ENCODE measurements around the gene TARS2.
A peak's percentile ranks its signal among the peaks of the same experiment; 100 is the strongest.

TARS2 gene

DNA sequence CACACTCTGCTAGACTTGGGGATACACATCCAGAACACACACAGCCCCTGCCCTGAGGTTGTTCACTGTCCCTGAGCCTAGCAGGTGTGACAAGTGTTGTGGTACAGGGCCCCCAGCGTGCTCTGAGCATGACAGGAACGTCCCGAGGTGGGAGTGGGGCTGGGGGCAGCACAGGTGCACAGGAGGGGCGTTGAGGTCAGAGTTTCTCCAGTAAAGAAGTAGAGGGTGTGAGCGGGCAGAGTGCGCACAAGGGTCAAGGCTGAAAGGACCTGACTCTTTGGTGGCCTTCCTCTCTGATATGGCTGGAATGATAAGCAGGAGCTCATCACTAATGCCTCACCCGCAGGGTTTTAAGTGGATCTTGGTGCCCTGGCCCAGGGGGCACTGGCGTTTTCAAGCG lies 27.0 kb downstream of the TARS2 start:
- H3K27ac Mint-ChIP-seq, result no peak overlapping the region
- ATAC-seq (replicated peaks), result no peak

GRCh38 chr1:150514913-150515327 lies 27.7 kb downstream of the TARS2 start:
- H3K4me1 Mint-ChIP-seq, result peaks cover 34 to 53% of the 10 kb centered on the region in 2 donors
- DNase-seq, result no peak
- H3K27ac Mint-ChIP-seq, result peak overlapping the region; percentile 94

More for the DNA sequence above, 27.0 kb downstream of the TARS2 start:
- Mint-ChIP-seq H3K4me3 (peak overlapping the region; percentile 94 to 99), H3K4me1 (peaks cover 39 to 56% of the 10 kb centered on the region in 2 donors), H3K27me3 (no peaks in the 10 kb centered on the region), H3K9me3 (no peaks in the 10 kb centered on the region), H3K36me3 (peaks cover 31 to 32% of the 10 kb centered on the region in 2 donors)
- DNase-seq, result no peak

GRCh38 chr1:150515328-150516049 lies 28.3 kb downstream of the TARS2 start, which contains the start of gene FALEC:
TSS of gene FALEC (plus strand) at chr1:150515752.
- peaks cover 29 to 47% of the 10 kb centered on the region in 2 donors for H3K4me1 Mint-ChIP-seq
- H3K36me3 Mint-ChIP-seq, result peaks cover 24% of the 10 kb centered on the region in 2 donors
- no peaks in the 10 kb centered on the region for H3K9me3 Mint-ChIP-seq
- ATAC-seq (replicated peaks) (peak; percentile 95 to 97), DNase-seq (peak; percentile 94)
- peak within 1 kb of the TSS; percentile 94 for H3K27ac Mint-ChIP-seq
- H3K27me3 Mint-ChIP-seq, result no peaks in the 10 kb centered on the region
- H3K4me3 Mint-ChIP-seq, result peak within 1 kb of the TSS; percentile 94 to 99

More at GRCh38 chr1:150514913-150515327, 27.7 kb downstream of the TARS2 start:
- Mint-ChIP-seq H3K36me3 (peaks cover 28 to 29% of the 10 kb centered on the region in 2 donors), H3K9me3 (no peaks in the 10 kb centered on the region), H3K4me3 (peak overlapping the region; percentile 94 to 99), H3K27me3 (no peaks in the 10 kb centered on the region)
- ATAC-seq (replicated peaks), result peak; percentile 1 to 4

GRCh38 chr1:150516050-150516591 lies 28.9 kb downstream of the TARS2 start:
- peaks cover 19 to 21% of the 10 kb centered on the region in 2 donors for H3K36me3 Mint-ChIP-seq
- peaks cover 25 to 43% of the 10 kb centered on the region in 2 donors for H3K4me1 Mint-ChIP-seq
- peak overlapping the region; percentile 94 for H3K27ac Mint-ChIP-seq
- H3K27me3 Mint-ChIP-seq, result no peaks in the 10 kb centered on the region
- no peak for DNase-seq
- no peaks in the 10 kb centered on the region for H3K9me3 Mint-ChIP-seq
- peak; percentile 9 to 14 for ATAC-seq (replicated peaks)
- peak overlapping the region; percentile 94 to 99 for H3K4me3 Mint-ChIP-seq

DNA sequence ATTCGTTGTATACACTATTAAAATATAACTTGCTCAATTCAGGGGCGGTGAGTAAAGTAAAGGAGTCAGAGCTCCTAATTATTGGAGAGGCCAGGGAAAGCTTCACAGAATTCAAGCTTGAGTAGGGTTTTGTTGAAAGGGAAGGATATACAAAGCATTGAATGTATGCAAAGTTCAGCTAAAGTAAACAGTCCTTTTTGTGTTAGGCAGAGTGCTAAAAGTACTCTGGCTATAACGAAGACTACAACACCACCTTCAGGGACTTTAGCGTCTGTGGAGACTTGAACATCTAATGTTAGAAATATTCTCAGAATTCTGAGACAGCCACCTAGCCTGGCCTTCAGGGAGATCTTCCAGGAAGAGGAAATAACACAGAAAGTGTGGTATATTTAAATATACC lies 29.4 kb downstream of the TARS2 start:
- peaks cover 16 to 19% of the 10 kb centered on the region in 2 donors for H3K36me3 Mint-ChIP-seq
- DNase-seq (peak; percentile 6), ATAC-seq (replicated peaks) (peak; percentile 24 to 33)
- H3K4me3 Mint-ChIP-seq, result peak overlapping the region; percentile 94 to 99
- peaks cover 25 to 43% of the 10 kb centered on the region in 2 donors for H3K4me1 Mint-ChIP-seq
- no peaks in the 10 kb centered on the region for H3K9me3 Mint-ChIP-seq
- no peaks in the 10 kb centered on the region for H3K27me3 Mint-ChIP-seq
- peak overlapping the region; percentile 94 for H3K27ac Mint-ChIP-seq

- H3K36me3 Mint-ChIP-seq, result no peaks in the 10 kb centered on the region
- no peak overlapping the region for H3K27ac Mint-ChIP-seq
- no peak overlapping the region for H3K4me3 Mint-ChIP-seq
- no peak for ATAC-seq (replicated peaks)
- H3K9me3 Mint-ChIP-seq, result no peaks in the 10 kb centered on the region
- peaks cover 10 to 15% of the 10 kb centered on the region in 2 donors for H3K4me1 Mint-ChIP-seq
- no peak for DNase-seq
- no peaks in the 10 kb centered on the region for H3K27me3 Mint-ChIP-seq
Measured at GRCh38 chr1:150521196-150521968, 34.2 kb downstream of the TARS2 start.

GRCh38 chr1:150525348-150525747 lies 38.1 kb downstream of the TARS2 start:
- Mint-ChIP-seq H3K36me3 (no peaks in the 10 kb centered on the region), H3K4me1 (peaks cover 0 to 7% of the 10 kb centered on the region in 2 donors), H3K9me3 (no peaks in the 10 kb centered on the region), H3K27ac (no peak overlapping the region), H3K4me3 (no peak overlapping the region), H3K27me3 (no peaks in the 10 kb centered on the region)
- DNase-seq, result no peak
- no peak for ATAC-seq (replicated peaks)

DNA sequence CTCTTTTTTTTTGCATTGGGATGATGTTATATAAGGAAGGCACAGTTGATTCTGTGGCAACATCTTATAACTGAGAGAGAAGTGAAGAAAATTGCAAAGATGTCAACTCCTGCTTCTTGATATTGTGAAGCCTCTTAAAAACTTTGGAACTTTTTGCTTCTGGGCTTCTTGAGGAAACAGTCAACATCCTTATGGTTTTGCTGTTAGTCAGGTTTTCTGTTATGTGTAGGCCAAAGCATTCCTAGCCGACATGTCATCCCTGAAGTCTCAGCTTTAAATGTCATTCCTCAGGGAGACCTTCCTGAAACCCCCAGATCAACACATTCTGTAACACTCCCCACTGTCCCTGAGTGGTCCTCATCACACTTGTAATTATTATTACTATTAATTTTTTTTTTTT lies 41.0 kb downstream of the TARS2 start:
- peaks cover 10 to 28% of the 10 kb centered on the region in 2 donors for H3K4me1 Mint-ChIP-seq
- no peak overlapping the region for H3K27ac Mint-ChIP-seq
- no peak for ATAC-seq (replicated peaks)
- H3K9me3 Mint-ChIP-seq, result no peaks in the 10 kb centered on the region
- H3K27me3 Mint-ChIP-seq, result no peaks in the 10 kb centered on the region
- no peak overlapping the region for H3K4me3 Mint-ChIP-seq
- H3K36me3 Mint-ChIP-seq, result no peaks in the 10 kb centered on the region
- DNase-seq, result no peak

GRCh38 chr1:150529017-150529416 lies 41.8 kb downstream of the TARS2 start:
- ATAC-seq (replicated peaks) (no peak), DNase-seq (no peak)
- Mint-ChIP-seq H3K9me3 (no peaks in the 10 kb centered on the region), H3K27ac (no peak overlapping the region), H3K27me3 (no peaks in the 10 kb centered on the region), H3K36me3 (no peaks in the 10 kb centered on the region), H3K4me1 (peaks cover 10 to 28% of the 10 kb centered on the region in 2 donors), H3K4me3 (no peak overlapping the region)

DNA sequence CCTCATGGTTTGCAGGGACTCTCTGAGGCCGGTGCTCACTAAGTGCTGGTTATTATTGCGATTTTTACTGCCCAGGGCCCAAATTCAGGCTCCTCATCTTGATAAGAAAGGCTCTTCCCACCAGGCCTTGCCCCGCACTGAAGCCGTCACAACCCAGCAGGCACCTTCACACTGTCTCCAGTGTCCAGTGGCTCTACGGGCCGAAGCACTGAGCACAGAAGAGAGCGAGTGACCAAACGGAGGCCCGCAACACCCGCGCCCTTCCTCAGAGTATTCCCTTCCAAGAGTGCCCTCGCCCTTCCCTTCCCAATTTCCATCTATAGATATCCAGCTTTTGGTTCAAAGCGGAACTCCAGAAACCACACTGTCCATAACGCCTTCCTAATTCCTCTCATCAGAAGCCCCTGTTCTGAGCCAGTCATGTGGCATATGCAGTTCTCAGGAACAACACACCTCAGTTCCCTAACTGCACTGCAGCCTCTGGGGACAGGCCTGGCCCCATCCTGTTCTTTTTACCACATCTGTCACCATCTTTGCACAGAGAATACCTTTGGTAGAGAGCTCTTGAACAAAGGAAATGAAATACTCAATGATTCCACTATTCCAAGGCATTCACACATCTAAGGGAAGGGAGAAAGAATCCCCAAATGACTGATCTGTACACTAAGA lies 43.4 kb downstream of the TARS2 start:
- peak; percentile 56 to 67 for ATAC-seq (replicated peaks)
- no peak for DNase-seq
- no peaks in the 10 kb centered on the region for H3K36me3 Mint-ChIP-seq
- H3K4me1 Mint-ChIP-seq, result peaks cover 10 to 28% of the 10 kb centered on the region in 2 donors
- H3K4me3 Mint-ChIP-seq, result no peak overlapping the region
- H3K9me3 Mint-ChIP-seq, result no peaks in the 10 kb centered on the region
- H3K27me3 Mint-ChIP-seq, result no peaks in the 10 kb centered on the region
- H3K27ac Mint-ChIP-seq, result no peak overlapping the region

- ATAC-seq (replicated peaks) (no peak), DNase-seq (no peak)
- no peak overlapping the region for H3K4me3 Mint-ChIP-seq
- H3K36me3 Mint-ChIP-seq, result no peaks in the 10 kb centered on the region
- no peak overlapping the region for H3K27ac Mint-ChIP-seq
- peaks cover 10 to 28% of the 10 kb centered on the region in 2 donors for H3K4me1 Mint-ChIP-seq
- no peaks in the 10 kb centered on the region for H3K9me3 Mint-ChIP-seq
- H3K27me3 Mint-ChIP-seq, result peaks cover 0 to 8% of the 10 kb centered on the region in 2 donors
Measured at GRCh38 chr1:150532860-150533259, 45.6 kb downstream of the TARS2 start.

DNA sequence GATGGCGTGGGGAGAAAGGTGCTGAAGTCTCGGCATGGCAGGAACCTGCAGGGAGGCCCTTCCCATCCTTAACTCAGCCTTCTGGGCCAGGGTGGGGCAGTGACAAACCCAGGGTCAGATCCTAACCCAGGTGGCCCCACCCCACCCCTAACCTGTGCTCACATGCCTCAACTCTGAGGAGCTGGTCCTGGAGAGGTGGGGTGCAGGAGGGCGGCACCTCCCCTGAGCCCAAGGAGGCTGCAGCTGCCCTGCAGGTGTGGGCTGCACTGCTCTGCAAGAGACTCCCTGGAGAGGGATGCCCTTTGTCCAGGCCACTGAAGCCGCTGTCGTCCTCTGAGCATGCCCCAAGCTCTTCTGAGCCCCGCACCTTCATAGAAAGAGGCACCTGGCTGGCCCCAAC lies 46.8 kb downstream of the TARS2 start:
- DNase-seq (no peak), ATAC-seq (replicated peaks) (no peak)
- Mint-ChIP-seq H3K27me3 (peaks cover 0 to 8% of the 10 kb centered on the region in 2 donors), H3K9me3 (no peaks in the 10 kb centered on the region), H3K4me1 (peaks cover 10 to 28% of the 10 kb centered on the region in 2 donors), H3K36me3 (no peaks in the 10 kb centered on the region), H3K27ac (no peak overlapping the region), H3K4me3 (no peak overlapping the region)

- Mint-ChIP-seq H3K27ac (no peak overlapping the region), H3K9me3 (no peaks in the 10 kb centered on the region), H3K36me3 (no peaks in the 10 kb centered on the region), H3K4me1 (peaks cover 7 to 17% of the 10 kb centered on the region in 2 donors), H3K27me3 (peaks cover 0 to 8% of the 10 kb centered on the region in 2 donors), H3K4me3 (no peak overlapping the region)
- ATAC-seq (replicated peaks), result no peak
- DNase-seq, result no peak
Measured at GRCh38 chr1:150535511-150536287, 48.5 kb downstream of the TARS2 start.

All from stimulated activated naive B cell treated with anti-CD40 and anti-IgM and Interleukin-4, amounts not matched to agents 10 μg/mL and 1 μg/mL and 100 μg/mL, for 72 hours (primary cell).